ENCODE results near the gene RNASE12. TPM values are rescaled to one million over a fixed set of nuclear protein-coding genes. Genes with fewer than 3 reads are reported as not detected.

The RNASE12 gene
- total RNA-seq, 1 donor from 2014 or later = not detected

- intact Hi-C loops (cut with DNase I) = no loop called here
- DNase-seq (ENCODE audit: low spot score) = no peak
Measured at GRCh38 chr14:20553024-20553423, 38.2 kb downstream of the RNASE12 start.

GRCh38 chr14:20551606-20552005 lies 39.6 kb downstream of the RNASE12 start:
- intact Hi-C loops (cut with DNase I) = no loop called here
- no peak for DNase-seq (ENCODE audit: low spot score)

- intact Hi-C loops (cut with DNase I) = no loop called here
- DNase-seq (ENCODE audit: low spot score) = no peak
Measured at GRCh38 chr14:20550926-20551325, 40.2 kb downstream of the RNASE12 start.

GRCh38 chr14:20548414-20549158 lies 42.6 kb downstream of the RNASE12 start:
- intact Hi-C loops (cut with DNase I) = no loop called here
- no peak for DNase-seq (ENCODE audit: low spot score)

GRCh38 chr14:20546877-20547276 lies 44.3 kb downstream of the RNASE12 start:
- intact Hi-C loops (cut with DNase I) = no loop called here
- DNase-seq (ENCODE audit: low spot score) = no peak

Other genes with a start within 250 kb of the RNASE12 start
- gene PARP2, start 247.7 kb downstream of the RNASE12 start, total RNA-seq = 15.2 TPM
- gene TEP1, start 177.9 kb downstream of the RNASE12 start, total RNA-seq = 15.7 TPM
- gene KLHL33, start 155.2 kb downstream of the RNASE12 start, total RNA-seq = 0.35 TPM
- gene OSGEP, start 136.6 kb downstream of the RNASE12 start, total RNA-seq = 21.2 TPM
- 66.0 TPM for gene APEX1, start 136.2 kb downstream of the RNASE12 start, total RNA-seq
- 18.2 TPM for gene PIP4P1, start 129.9 kb downstream of the RNASE12 start, total RNA-seq
- gene PNP, start 122.0 kb downstream of the RNASE12 start, total RNA-seq = 17.4 TPM
- gene RNASE10, start 85.8 kb downstream of the RNASE12 start, total RNA-seq = 0.48 TPM
- not detected for gene RNASE9, start 30.3 kb downstream of the RNASE12 start, total RNA-seq
- gene RNASE11, start 3.4 kb downstream of the RNASE12 start, total RNA-seq = not detected
- gene OR6S1, start 50.3 kb upstream of the RNASE12 start, total RNA-seq = not detected
- 5.6 TPM for gene RNASE4, start 93.2 kb upstream of the RNASE12 start, total RNA-seq
- 2.7 TPM for gene ANG, start 97.4 kb upstream of the RNASE12 start, total RNA-seq
- gene EDDM3A, start 154.5 kb upstream of the RNASE12 start, total RNA-seq = not detected
- not detected for gene EDDM3B, start 177.0 kb upstream of the RNASE12 start, total RNA-seq
- gene RNASE6, start 189.9 kb upstream of the RNASE12 start, total RNA-seq = 3.1 TPM
- gene RNASE1, start 211.5 kb upstream of the RNASE12 start, total RNA-seq = 171 TPM

All from cardiac septum (tissue), 1 donor.